GM18517 (cell line): ENCODE results near the gene ZBTB6.
"Not testable (repeated sequence)": the region's sequence is repeated elsewhere in the genome, so short reads cannot be mapped to it uniquely, and the experiment has no call there.

Source experiments
- ATAC-seq: cut with Tn5 transposase; IDR thresholded peaks from one replicate; pipeline ENCODE4 v1.9.1; 2021; ENCODE audit warnings: mild to moderate bottlenecking, moderate library complexity; ENCODE audit not compliant: unreplicated experiment

Gene ZBTB6

DNA sequence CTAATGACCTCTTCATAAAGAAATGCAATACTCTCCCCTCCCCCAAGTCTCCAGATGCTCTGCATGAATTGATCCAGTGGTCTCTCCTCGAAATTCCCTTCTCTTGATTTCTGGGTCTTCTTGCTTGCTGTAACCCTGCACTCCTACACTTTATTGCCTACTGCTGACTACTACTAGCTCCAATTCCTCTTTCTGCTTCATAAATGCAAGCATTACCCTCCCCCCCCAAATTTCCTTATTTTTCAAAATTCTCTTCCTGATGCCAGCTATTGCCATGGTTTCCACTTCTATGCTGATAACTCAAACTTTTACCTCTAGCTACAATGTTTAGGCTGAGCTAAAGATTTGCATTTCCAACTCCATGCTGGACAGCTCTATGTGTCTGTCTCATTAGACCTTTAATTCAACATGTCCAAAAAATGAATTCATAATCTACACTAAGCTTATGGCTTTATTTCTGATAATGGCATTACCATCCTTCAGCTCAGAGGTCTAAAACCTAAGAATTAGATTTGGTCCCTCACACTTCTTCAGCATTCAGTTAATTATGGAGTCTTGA, 16.8 kb upstream of the ZBTB6 start:
- ATAC-seq, result no peak

DNA sequence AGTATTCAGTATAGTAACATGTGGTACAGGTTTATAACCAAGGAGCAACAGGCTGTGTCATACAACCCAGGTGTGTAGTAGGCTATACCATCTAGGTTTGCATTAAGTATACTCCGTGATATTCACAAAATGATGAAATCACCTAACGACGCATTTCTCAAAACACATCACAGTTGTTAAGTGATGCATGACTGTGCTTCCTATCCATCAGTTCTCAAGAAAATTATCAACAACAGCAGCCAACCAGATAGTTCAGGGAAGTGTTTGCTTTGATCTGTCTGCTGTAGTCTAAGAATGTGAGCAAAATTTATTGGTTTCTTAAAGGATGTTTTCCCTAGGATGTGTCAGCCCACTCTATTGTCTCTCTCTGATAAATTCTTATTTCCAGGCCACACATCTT, 10.8 kb upstream of the ZBTB6 start:
- ATAC-seq, result no peak

DNA sequence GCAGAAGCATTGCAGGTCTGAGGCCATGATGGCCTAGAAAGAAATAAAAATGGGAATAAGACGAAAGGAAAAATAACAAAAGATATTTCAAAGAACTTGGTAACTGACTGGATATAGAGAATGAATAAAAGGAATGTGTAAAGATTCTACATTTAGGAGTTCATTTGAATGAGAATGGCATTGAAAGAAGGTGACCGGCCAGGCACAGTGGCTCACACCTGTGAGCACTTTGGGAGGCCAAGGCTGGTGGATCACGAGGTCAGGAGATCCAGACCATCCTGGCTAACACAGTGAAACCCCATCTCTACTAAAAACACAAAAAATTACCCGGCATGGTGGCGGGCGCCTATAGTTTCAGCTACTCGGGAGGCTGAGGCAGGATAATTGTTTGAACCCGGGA, 9.6 kb upstream of the ZBTB6 start:
- no peak for ATAC-seq

DNA sequence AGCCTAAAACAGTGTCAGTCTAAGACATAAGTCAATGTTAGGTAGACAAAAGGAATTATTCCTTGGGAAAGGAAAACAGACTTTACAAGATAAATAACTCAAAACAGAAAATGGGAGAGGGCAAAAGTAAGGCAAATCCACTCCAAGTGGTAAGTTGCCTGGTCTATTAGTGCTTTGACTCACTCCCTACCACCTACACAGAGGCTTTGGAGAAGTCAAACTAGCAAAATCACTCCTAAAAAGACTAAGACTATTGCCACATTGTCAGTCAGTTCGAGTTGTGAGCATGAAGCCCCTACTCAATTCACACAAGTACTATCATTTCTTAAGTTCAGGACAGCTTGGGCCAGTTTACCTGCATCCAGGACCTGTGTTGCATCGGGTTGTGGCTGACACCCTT, 5.2 kb upstream of the ZBTB6 start:
- ATAC-seq, result no peak

DNA sequence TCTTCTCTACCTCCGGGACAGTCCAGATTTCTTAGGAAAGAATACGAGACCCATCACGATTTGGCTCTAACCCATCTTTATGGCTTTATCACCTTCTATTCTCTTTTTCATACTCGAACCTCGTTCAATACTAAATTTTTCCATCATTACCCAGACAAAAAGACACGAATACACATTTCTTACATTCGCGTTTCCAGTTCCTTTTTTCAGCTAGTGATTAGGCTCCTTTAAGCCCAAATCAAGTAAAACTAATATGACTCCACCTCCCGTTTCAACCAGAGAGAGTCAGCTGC, 506 bp downstream of the ZBTB6 start:
- no peak for ATAC-seq

DNA sequence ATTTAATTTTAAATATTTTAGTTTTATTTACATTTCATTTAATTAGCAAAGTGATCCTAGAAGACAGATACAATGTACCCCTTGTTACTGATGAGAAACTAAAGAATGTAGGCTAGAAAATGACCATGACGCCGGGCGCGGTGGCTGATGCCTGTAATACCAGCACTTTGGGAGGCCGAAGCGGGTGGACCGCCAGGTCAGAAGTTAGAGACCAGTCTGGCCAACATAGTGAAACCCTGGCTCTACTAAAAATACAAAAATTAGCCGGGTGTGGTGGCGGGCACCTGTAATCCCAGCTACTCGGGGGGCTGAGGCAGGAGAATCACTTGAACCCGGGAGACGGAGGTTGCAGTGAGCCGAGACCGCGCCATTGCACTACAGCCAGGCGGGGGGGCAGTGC, 7.0 kb downstream of the ZBTB6 start:
- not testable (repeated sequence) for ATAC-seq

DNA sequence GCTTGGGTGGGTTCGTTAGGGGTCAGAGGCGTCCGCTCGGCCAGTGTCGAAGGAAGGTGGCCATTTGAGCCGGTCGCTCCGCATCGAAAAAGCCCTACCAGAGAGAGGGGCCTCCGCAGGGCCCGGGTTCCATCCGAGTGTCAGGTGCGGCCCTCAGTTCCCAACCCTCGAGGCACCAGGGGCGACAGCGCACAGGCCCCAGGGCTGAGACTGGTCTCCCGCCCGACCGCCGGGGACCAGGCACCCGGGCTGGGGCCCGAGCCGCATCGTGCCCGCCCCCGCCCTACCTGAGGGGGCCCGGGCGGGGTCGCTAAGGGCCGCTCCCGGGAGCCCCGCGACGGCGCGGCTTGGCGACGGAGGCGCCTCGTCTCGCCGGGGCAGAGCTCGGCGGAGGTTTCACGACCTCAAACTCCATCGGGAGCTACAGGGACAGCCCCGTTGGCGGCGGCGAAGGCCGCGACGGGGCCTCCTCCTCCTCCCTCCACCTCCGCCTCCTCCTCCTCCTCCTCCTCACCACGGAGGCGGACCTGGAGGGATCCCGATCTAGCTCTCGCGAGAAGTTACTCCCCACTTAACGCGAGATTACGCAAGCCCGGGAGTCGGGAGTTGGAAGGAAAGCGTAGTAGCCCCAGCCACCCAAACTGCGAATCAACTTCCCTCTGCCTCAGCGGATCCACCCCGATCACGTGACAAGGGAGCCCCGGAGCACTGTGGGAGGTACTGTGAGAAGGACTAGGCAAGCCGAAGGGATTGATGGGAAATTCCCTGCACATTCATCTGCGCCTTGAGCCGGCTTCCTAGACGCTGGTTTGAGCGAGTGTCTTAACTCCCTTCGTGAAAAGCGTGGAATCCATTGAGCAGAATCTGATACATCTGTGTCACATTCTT, 8.1 kb downstream of the ZBTB6 start, which contains the start of gene RC3H2:
TSS of gene RC3H2 (minus strand) at position 537 of the 888 bp plus-strand sequence. CDS start 7,850 bp downstream, outside the sequence.
- peak; percentile 83 for ATAC-seq

DNA sequence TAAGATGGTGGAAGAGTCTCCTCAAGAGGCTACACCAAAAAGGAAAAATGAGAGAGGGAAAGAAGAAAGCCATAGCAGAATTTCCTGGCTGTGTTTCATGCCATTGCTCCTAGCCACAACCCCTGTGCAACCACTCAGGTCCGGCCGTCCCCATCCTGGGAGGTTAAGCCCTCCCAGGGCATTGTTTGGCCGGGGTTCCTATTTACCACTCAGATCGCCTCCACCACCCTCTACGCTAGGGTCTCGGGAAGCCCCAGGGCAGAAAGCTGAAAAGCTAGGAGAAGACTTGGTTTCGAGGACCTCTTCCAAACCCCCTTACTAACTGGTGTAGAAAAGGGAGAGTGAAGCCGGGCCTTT, 8.7 kb downstream of the ZBTB6 start:
- peak; percentile 25 for ATAC-seq

DNA sequence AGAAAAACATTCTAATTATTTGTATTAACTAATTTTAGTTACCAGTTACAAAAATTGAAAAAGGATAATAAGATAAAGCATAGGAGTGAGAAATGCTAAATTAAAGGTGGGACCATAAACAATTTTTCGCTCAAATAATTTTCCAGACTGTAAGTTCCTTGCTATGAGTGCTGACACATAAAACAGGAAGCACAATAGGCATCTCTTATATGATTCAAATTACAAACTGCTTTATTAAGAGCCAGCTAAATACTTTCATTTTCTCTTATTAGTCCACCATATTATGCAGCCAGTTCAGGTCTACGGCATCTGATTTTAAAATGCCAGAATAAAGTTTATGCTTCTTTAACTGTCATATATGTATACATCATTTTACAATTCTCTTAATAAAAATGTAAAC, 12.3 kb downstream of the ZBTB6 start:
- ATAC-seq, result no peak

DNA sequence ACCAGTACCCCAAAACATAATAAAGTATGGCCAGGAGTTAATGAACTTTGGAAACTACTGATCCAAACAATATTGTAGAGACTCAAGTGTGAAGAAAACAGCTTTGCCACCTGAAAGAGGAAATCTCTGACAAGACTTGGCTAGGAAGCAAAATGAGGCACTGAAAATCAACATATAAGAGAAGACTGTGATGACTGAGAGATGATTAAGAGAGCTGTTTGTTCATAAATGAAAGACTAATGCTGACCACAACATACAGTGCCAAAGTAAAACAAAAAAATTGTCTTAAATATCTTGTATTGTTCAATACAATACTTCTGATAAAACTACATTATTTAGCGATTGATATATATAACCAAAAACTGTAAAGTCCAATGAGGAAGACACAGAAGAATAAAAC, 15.2 kb downstream of the ZBTB6 start:
- no peak for ATAC-seq

DNA sequence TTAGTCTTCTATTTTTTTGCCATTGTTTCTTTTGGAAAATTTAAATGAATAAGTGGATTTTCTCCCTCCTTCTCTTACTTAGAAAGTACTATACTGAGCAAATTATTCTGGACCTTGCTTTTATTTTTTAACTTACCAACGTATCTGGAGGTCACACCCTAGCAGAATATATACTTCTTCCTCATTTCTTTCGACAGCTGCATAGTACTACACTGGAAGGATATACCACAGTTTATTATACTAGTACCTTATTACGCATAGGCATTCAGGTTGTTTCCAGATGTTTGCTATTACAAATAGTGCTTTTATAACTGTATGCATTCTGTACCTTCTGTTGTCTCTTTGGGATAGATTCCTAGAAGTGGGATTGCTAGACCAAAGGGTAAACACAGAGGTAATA, 24.6 kb downstream of the ZBTB6 start:
- no peak for ATAC-seq

DNA sequence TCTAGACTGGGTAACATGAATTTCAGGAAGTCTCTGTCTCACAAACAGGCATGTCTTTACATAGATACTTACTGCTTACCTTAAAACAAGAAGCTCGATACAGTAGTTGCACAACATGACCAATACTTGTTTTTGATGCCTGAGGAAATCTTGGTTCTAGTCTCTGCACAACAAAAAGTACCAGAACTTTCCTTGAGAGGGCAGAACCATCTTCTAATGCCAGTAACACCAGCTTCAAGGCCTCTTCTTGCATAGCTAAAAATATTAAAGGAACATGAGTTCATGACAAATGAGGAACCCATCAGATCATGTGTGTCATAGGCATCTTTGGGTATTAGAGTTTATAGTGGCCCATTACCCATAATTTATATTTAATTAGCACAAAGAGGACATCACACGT, 30.0 kb downstream of the ZBTB6 start:
- no peak for ATAC-seq

DNA sequence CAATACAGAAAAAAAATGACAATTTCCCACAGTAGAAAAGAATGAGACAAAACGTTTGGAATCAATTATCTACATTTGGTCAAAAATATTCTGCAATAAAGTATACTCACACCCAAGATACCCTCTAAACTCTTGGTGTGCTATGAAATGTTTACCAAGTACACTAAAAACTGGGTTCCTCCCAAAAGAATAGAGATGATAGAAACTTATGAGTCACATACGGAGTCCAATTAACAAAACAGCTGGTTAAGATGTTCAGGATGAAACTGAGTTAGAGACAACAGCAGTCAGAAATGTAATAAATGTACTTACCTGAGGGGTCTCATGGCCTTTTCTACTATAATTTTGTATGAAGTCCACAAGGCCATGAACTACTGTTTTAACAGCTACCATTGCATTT, 33.7 kb downstream of the ZBTB6 start:
- ATAC-seq, result no peak

DNA sequence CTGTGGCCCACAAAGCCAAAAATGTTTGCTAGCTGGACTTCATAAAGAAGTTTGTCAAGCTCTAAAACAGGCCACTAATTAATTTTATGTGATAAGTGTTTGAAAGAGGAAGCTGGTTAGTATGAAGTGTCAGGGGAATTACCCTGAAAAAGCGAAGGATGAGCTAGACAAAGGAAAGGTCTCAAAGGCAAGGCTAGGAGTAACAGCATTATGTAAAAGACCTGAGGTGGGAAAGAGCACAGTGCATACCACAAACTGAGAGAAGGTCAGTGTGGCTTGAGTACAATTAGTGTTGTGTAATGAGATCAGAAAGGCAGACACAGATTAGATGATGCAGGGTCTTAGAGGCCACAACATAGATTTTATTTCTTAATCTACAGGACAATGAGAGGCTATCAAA, 37.6 kb downstream of the ZBTB6 start:
- no peak for ATAC-seq

DNA sequence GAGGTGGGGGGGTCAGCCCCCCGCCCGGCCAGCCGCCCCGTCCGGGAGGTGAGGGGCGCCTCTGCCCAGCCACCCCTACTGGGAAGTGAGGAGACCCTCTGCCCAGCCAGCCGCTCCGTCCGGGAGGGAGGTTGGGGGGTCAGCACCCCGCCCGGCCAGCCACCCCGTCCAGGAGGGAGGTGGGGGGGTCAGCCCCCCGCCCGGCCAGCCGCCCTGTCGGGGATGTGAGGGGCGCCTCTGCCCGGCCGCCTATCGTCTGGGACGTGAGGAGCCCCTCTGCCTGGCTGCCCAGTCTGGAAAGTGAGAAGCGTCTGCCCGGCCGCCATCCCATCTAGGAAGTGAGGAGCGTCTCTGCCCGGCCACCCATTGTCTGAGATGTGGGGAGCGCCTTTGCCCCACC, 45.8 kb downstream of the ZBTB6 start:
- not testable (repeated sequence) for ATAC-seq

DNA sequence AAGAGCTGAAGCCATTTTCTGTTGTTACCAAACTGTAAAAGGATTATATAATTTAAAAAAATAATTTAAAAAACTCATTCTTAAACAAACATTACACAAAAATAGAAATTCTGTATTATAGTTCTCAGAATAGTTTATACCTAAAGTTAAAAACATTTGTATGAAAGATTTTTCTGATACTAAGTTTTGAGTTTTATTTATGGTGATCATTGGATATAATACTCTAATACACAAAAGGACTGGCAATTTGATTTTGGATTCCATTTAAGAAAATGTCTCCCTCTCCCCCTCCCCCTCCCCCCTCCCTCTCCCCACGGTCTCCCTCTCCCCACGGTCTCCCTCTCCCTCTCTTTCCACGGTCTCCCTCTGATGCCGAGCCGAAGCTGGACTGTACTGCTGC, 47.0 kb downstream of the ZBTB6 start:
- ATAC-seq, result no peak

DNA sequence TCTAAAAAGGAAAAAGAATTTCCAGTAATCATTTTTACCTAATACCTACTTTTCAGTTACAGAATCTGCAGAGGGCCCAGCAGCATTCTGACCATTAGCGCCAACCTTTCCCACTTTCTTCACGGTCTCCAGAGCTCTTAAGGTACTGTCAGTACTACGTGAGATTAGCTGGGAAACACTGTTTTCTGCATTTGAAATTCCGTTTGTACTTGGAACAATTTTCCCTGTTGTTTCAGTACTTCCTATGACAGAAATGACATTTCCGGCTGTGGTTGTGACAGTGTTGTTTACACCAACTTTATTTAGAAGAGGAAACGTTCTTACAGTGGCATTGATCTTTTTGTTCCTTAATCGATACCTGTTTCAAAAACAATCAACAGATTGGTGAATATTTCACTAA, 47.8 kb downstream of the ZBTB6 start:
- ATAC-seq, result no peak

DNA sequence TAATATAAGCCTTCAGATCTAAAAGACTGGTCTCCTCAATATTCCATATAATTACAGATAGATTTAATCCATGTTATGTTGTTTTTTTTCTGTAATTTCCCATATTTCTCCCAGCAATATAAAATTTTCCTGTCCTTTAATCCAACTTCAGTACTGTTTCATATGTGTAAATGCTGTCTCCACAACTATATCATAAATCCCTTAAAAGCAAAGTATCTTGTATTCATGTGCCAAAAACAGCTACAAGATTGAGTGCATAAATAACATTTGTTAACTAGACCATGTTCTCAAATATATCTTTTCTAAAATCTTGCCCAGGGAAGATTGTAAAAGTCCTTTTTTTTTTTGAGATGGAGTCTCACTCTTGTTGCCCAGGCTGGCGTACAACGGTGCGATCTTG, 49.7 kb downstream of the ZBTB6 start:
- no peak for ATAC-seq

DNA sequence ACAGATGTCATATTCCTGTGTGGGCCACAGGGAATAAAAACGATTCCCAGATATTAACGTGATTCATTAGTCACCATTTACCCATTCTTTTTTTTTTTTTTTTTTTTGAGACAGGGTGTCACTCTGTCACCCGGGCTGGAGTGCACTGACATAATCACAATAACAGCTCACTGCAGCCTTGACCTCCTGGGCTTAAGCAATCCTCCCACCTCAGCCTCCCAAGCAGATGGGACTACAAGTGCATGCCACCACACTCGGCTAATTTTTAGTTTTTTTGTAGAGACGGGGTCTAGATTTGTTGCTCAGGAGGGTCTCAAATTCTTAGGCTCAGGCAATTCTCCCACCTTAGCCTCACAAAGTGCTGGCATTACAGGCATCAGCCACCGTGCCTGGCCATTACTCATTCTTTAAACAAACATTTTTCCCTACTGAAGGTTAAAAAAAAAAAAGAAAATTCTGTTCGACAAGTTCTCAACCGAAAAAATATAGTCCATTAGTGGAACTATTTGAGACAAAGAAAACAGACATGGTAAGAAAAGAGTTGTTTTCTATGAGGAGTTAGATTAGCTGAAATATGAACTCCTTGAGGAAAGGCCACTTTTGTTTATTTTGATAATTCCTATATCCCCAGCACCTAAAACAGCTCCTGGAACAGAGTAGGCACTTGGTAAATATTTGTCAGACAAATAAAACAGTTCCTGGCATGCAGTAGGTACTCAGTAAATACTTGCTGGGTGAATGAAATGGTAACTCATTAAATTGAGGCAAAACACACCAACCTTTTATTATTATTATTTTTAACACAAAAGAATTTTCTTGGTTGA, 52.6 kb downstream of the ZBTB6 start:
- ATAC-seq, result no peak
